ENCODE results near the gene STARD5. TPM values are rescaled to one million over a fixed set of nuclear protein-coding genes. Genes with fewer than 3 reads are reported as not detected.

Gene STARD5
- total and polyA plus RNA-seq, 10 donors, result 6.4 to 18.9 (median 10.9) TPM

GRCh38 chr15:81274255-81274654 lies 49.7 kb downstream of the STARD5 start:
- H3K27me3 ChIP-seq (replicated peaks in 1 of 7), result no peaks in the 10 kb centered on the region
- H3K27ac ChIP-seq, result no peak overlapping the region
- no peak for TF ChIP-seq POLR2A (IDR thresholded peaks at IDR 0.05)
- TF ChIP-seq, protein P1, sequence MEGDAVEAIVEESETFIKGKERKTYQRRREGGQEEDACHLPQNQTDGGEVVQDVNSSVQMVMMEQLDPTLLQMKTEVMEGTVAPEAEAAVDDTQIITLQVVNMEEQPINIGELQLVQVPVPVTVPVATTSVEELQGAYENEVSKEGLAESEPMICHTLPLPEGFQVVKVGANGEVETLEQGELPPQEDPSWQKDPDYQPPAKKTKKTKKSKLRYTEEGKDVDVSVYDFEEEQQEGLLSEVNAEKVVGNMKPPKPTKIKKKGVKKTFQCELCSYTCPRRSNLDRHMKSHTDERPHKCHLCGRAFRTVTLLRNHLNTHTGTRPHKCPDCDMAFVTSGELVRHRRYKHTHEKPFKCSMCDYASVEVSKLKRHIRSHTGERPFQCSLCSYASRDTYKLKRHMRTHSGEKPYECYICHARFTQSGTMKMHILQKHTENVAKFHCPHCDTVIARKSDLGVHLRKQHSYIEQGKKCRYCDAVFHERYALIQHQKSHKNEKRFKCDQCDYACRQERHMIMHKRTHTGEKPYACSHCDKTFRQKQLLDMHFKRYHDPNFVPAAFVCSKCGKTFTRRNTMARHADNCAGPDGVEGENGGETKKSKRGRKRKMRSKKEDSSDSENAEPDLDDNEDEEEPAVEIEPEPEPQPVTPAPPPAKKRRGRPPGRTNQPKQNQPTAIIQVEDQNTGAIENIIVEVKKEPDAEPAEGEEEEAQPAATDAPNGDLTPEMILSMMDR (IDR thresholded peaks at IDR 0.05 in 8 of 11, conservative IDR thresholded peaks at IDR 0.05 in 3 of 11), result no peak
- no peak for TF ChIP-seq POLR2AphosphoS5 (IDR thresholded peaks at IDR 0.05)
- peaks cover 0 to 19% (median 8%) of the 10 kb centered on the region in 6 donors for H3K4me1 ChIP-seq
- no peaks in the 10 kb centered on the region for H3K36me3 ChIP-seq
- intact Hi-C loops (cut with DNase I; ENCODE audit: low total_unique reads), result loop anchor here (2.0 kb wide), 1 partner anchor 127 kb away; no protein-coding TSS in a partner anchor
- peaks cover 0 to 15% (median 12%) of the 10 kb centered on the region in 8 donors for H3K9me3 ChIP-seq
- 90 to 98% (median 94%) methylated on average over 4 of the region's 4 CpGs for WGBS, 5 donors
- no peak for DNase-seq
- H3K4me3 ChIP-seq, result no peak overlapping the region

DNA sequence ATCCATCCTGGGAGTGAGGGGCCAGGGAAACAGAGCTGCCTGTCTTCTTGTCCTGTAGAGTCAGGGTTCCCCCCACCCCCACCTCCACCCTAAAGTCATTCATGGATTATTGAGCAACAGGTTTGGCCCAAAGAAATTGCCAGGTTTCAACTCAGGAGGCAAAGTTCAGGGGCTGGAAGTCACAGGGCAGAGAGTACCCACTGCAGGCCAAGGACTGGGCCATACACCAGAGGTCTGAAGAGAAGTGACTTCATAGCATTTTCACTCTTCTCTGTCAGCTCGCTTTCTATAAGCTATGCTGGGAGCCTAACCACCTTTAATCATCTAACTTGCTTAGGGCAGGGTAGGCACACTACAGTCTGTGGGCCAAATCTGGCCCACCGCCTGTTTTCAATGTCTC lies 50.1 kb downstream of the STARD5 start:
- peaks cover 0 to 19% (median 8%) of the 10 kb centered on the region in 6 donors for H3K4me1 ChIP-seq
- no peak overlapping the region for H3K4me3 ChIP-seq
- no peak for DNase-seq
- intact Hi-C loops (cut with DNase I; ENCODE audit: low total_unique reads), result loop anchor here (2.0 kb wide), 1 partner anchor 127 kb away; no protein-coding TSS in a partner anchor
- TF ChIP-seq POLR2AphosphoS5 (IDR thresholded peaks at IDR 0.05) (no peak), POLR2A (IDR thresholded peaks at IDR 0.05) (no peak)
- TF ChIP-seq, protein P1 (IDR thresholded peaks at IDR 0.05 in 8 of 11, conservative IDR thresholded peaks at IDR 0.05 in 3 of 11), result no peak
- H3K9me3 ChIP-seq, result peaks cover 0 to 15% (median 12%) of the 10 kb centered on the region in 8 donors
- no peaks in the 10 kb centered on the region for H3K36me3 ChIP-seq
- 87 to 96% (median 91%) methylated on average over 2 of the region's 2 CpGs for WGBS, 5 donors
- no peak overlapping the region for H3K27ac ChIP-seq
- H3K27me3 ChIP-seq (replicated peaks in 1 of 7), result no peaks in the 10 kb centered on the region

- intact Hi-C loops (cut with DNase I; ENCODE audit: low total_unique reads), result no loop called here
- H3K36me3 ChIP-seq, result no peaks in the 10 kb centered on the region
- TF ChIP-seq, protein P1 (IDR thresholded peaks at IDR 0.05 in 8 of 11, conservative IDR thresholded peaks at IDR 0.05 in 3 of 11), result no peak
- TF ChIP-seq POLR2A (IDR thresholded peaks at IDR 0.05) (no peak), POLR2AphosphoS5 (IDR thresholded peaks at IDR 0.05) (no peak)
- H3K4me3 ChIP-seq, result no peak overlapping the region
- no peaks in the 10 kb centered on the region for H3K27me3 ChIP-seq (replicated peaks in 1 of 7)
- H3K27ac ChIP-seq, result no peak overlapping the region
- H3K9me3 ChIP-seq, result peaks cover 0 to 15% (median 12%) of the 10 kb centered on the region in 8 donors
- DNase-seq, result no peak
- peaks cover 0 to 19% (median 8%) of the 10 kb centered on the region in 6 donors for H3K4me1 ChIP-seq
- 81 to 92% (median 86%) methylated on average over 5 of the region's 5 CpGs for WGBS, 5 donors
Observed at GRCh38 chr15:81273200-81273599, 50.7 kb downstream of the STARD5 start.

- H3K27ac ChIP-seq, result no peak overlapping the region
- 80 to 86% (median 84%) methylated on average over 12 of the region's 12 CpGs for WGBS, 5 donors
- H3K4me3 ChIP-seq, result no peak overlapping the region
- peaks cover 0 to 19% (median 8%) of the 10 kb centered on the region in 6 donors for H3K4me1 ChIP-seq
- no peak for DNase-seq
- TF ChIP-seq POLR2AphosphoS5 (IDR thresholded peaks at IDR 0.05), result no peak
- no peak for TF ChIP-seq POLR2A (IDR thresholded peaks at IDR 0.05)
- TF ChIP-seq, protein P1 (IDR thresholded peaks at IDR 0.05 in 8 of 11, conservative IDR thresholded peaks at IDR 0.05 in 3 of 11), result no peak
- H3K36me3 ChIP-seq, result no peaks in the 10 kb centered on the region
- intact Hi-C loops (cut with DNase I; ENCODE audit: low total_unique reads), result no loop called here
- peaks cover 0 to 7% (median 4%) of the 10 kb centered on the region in 8 donors for H3K9me3 ChIP-seq
- no peaks in the 10 kb centered on the region for H3K27me3 ChIP-seq (replicated peaks in 1 of 7)
Observed at GRCh38 chr15:81271761-81272644, 51.9 kb downstream of the STARD5 start.
